Retinal pigment epithelial cell (primary cell): ENCODE measurements around the gene FAM174C.

Experiments
- DNase-seq: peaks from one replicate; pipeline ENCODE4 v3.0.0-alpha.2; 2010; ENCODE audit warnings: low read depth
- H3K4me3 ChIP-seq: 2 replicates; pipeline ENCODE4 v1.5.1; 2011; ENCODE audit warnings: mild to moderate bottlenecking, low read length, control low read depth, moderate library complexity
- CTCF ChIP-seq: conservative IDR thresholded peaks from 2 replicates; pipeline ENCODE4 v1.5.1; 2011; ENCODE audit warnings: low read depth, low read length, control low read depth, inconsistent platforms

The FAM174C gene

DNA sequence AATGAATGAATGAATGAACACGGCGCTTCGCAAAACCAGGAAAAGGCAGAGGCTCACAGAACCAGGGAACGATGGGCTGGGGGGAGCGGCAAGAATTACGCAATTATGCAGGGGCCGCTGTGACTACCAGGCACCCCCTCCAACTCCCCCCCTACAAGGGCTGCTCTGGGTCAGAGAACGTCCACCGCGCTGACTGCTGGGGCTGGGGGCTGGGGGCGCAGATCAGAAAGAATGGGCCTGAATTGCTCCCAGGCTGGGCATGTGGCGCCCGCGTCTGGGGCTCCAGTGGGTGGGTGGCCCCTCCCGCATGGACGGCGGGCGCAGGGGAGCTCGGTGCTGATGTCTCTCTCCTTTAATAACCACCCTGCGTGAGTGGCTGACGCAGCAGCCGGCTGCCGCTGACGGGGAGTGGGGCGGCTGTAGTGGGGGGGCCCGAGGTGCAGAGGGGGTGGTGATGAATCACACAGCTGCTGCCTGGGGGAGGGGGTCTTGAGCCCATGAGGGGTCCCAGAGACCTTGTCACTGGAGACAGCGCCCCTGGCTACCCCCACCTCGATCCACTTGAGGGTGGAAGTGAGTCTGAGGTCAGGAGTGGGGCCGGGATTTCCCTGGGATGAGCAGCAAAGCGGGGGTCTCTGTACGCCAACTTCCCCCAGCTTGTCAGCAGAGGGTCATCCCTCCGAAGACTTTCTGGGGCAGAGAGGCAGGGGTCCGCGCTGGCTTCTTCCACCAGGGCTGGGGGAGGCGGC lies 7.7 kb upstream of the FAM174C start:
- H3K4me3 ChIP-seq = peak overlapping the region; percentile 44
- no peak for DNase-seq
- TF ChIP-seq CTCF = no peak

DNA sequence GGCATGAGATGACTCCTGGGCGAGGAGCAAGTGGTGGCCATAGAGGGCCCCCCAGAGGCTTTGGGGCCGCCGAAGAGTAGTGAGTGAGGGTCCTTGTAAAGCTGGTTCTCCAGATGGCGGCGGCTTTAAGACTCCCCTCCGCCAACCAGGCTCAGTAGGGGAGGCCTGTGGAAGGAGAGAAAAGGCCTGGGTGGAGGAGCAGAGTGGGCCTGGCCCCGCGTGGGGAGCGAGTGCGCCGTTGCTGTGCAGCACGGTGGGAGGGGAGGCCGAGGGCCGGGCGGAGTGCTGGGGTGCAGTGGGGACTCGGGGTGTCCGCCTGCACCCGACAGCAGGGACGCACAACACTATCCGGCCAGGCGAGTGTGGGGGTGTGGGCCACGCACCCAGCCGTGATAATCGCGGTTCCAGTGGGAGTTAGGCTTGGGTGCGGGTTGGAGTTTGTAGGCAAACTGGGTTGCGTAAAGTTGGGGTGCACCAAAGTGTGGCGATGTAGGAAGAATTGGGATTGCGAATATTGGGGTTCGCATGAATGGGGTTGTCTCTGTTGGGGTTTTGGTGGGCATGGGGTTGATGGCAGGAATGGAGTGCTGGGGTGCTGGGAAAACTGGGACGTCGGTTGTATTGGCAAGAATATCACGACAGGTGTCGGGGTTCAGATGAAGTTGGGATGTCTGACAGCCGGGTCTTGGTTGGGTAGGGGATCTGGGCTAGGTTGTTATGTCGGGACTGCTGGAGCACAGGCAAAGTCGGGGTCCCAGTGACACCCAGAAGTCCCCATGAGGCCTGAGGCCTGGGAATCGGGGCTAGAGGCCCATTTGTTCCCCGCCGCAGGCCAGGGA lies 6.9 kb upstream of the FAM174C start:
- H3K4me3 ChIP-seq = no peak overlapping the region
- no peak for DNase-seq
- no peak for TF ChIP-seq CTCF

- H3K4me3 ChIP-seq = peak within 1 kb of the TSS; percentile 69
- no peak for TF ChIP-seq CTCF
- peak; percentile 95 for DNase-seq
Observed at GRCh38 chr19:1269065-1269477, 6.3 kb upstream of the FAM174C start, which contains the start of gene CIRBP. Gene CIRBP, plus strand, starts transcription at chr19:1269332. Its CDS starts 1,602 bp downstream, at chr19:1270934.

DNA sequence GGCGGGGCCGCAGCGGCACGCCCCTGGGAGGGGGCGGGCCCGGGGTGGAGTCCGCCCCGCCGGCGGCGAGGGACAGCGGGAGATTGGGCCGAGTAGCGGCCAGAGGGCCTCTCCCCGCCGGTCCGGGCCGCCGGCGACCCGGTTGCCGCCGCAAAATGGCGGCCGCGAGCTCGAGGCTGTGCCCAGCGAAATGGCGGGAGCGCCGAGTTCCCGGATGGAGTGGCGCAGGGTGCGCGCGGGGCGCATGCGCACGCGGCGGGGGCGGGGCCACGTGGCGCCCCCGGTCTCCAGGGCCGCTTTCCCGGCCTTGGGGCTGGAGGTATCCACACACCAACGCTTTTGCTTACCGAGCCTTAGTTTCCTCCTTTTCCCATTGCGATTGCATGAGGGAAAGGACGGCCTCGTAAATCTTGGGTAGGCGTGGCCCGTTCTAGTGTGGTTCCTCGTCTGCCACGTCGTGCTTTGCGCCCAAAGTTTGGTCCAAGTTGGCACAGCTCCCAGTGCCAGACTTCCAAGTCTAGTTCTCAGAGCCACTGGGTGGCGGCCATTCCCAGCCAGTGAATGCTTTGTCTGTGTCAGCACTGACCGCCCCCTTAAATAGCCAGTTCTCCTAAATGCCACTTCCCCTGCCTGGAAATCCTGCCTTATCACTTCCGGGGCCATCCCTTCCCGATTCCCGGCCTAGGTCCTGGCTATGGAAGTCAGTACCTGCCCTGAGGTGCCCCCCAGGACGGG lies 5.7 kb upstream of the FAM174C start:
- peak; percentile 16 for TF ChIP-seq CTCF
- H3K4me3 ChIP-seq = peak overlapping the region; percentile 69
- no peak for DNase-seq

DNA sequence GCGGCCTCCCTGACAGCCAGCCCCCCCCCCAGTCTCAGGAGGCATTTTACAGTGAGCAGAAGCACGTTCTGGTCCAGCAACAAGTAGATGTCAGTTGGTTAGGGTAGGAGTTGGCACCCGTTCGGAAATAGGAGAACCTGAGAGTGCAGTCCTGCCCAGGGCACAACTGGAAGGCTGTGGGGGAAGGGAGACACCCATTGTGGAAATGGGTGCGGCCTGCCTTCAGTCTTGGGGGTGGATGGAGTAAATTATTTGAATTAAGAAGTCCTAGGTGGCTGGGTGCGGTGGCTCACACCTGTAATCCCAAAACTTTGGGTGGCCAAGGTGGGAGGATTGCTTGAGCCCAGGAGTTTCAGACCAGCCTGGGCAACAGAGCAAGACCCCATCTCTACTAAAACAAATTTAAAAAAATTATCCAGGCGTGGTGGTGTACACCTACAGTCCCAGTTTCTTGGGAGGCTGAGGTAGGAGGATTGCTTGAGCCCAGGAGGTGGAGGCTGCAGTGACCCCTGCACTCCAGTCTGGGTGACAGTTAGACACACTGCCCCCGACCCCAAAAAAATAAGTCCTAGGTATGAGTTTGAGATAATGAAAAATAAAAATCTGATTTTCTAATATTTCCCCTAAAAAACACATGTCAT lies 5.0 kb upstream of the FAM174C start:
- no peak for TF ChIP-seq CTCF
- peak overlapping the region; percentile 69 for H3K4me3 ChIP-seq
- DNase-seq = no peak

DNA sequence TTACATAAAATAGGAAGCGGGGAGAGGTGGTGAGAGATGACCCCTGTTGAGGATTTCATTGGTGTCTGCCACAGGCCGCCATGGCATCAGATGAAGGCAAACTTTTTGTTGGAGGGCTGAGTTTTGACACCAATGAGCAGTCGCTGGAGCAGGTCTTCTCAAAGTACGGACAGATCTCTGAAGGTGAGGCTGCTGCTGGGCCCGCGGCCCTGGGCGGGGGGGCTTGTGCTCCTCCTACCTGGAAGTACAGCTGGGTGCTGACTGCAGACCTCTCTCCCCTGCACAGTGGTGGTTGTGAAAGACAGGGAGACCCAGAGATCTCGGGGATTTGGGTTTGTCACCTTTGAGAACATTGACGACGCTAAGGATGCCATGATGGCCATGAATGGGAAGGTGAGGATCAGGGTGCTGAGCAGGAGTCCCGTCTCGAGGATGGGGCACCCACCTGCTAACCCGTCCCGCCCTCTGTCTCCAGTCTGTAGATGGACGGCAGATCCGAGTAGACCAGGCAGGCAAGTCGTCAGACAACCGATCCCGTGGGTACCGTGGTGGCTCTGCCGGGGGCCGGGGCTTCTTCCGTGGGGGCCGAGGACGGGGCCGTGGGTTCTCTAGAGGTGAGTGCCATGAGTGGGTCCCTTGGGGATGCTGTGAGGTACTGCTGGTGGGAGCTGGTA lies 4.3 kb upstream of the FAM174C start:
- TF ChIP-seq CTCF = no peak
- peak overlapping the region; percentile 69 for H3K4me3 ChIP-seq
- DNase-seq = no peak
